NCI-H2196 (cell line): ENCODE measurements around the gene EDARADD.
"Not testable (repeated sequence)": the region's sequence is repeated elsewhere in the genome, so short reads cannot be mapped to it uniquely, and the experiment has no call there.

Source experiments
- DNase-seq: peaks from one replicate; lab custom pipeline; 2025; ENCODE audit not compliant: unreplicated experiment; lab: John Stamatoyannopoulos, UW

EDARADD gene

GRCh38 chr1:236393681-236394481, at the start of gene EDARADD:
Gene EDARADD, plus strand, starts transcription at chr1:236394286. Its CDS starts 159 bp downstream, at chr1:236394445.
- DNase-seq = no peak

- DNase-seq = no peak
Measured at GRCh38 chr1:236345728-236346127, 48.4 kb upstream of the EDARADD start.

- DNase-seq = no peak
Measured at GRCh38 chr1:236348071-236348470, 46.0 kb upstream of the EDARADD start.

GRCh38 chr1:236350308-236350707, 43.8 kb upstream of the EDARADD start:
- no peak for DNase-seq

- no peak for DNase-seq
Measured at GRCh38 chr1:236351875-236352573, 42.1 kb upstream of the EDARADD start.

GRCh38 chr1:236352747-236353146, 41.3 kb upstream of the EDARADD start:
- DNase-seq = not testable (repeated sequence)

GRCh38 chr1:236353813-236354212, 40.3 kb upstream of the EDARADD start:
- DNase-seq = no peak

GRCh38 chr1:236354330-236355147, 39.5 kb upstream of the EDARADD start:
- no peak for DNase-seq

- DNase-seq = no peak
Measured at GRCh38 chr1:236356141-236356540, 37.9 kb upstream of the EDARADD start.

- no peak for DNase-seq
Measured at GRCh38 chr1:236361909-236362590, 32.0 kb upstream of the EDARADD start.

- no peak for DNase-seq
Measured at GRCh38 chr1:236363237-236363636, 30.8 kb upstream of the EDARADD start.

GRCh38 chr1:236365999-236366570, 28.0 kb upstream of the EDARADD start:
- no peak for DNase-seq

GRCh38 chr1:236366681-236367080, 27.4 kb upstream of the EDARADD start:
- not testable (repeated sequence) for DNase-seq

- DNase-seq = no peak
Measured at GRCh38 chr1:236370420-236370819, 23.7 kb upstream of the EDARADD start.

GRCh38 chr1:236371083-236371482, 23.0 kb upstream of the EDARADD start:
- DNase-seq = no peak

GRCh38 chr1:236377832-236378535, 16.1 kb upstream of the EDARADD start:
- DNase-seq = no peak

- DNase-seq = no peak
Measured at GRCh38 chr1:236381565-236382158, 12.4 kb upstream of the EDARADD start.

- DNase-seq = no peak
Measured at GRCh38 chr1:236388332-236388731, 5.8 kb upstream of the EDARADD start.

GRCh38 chr1:236389253-236389652, 4.8 kb upstream of the EDARADD start:
- DNase-seq = no peak

- DNase-seq = no peak
Measured at GRCh38 chr1:236391008-236391407, 3.1 kb upstream of the EDARADD start.
